Measurements from ENCODE around the gene GLP1R. TPM values are rescaled to one million over a fixed set of nuclear protein-coding genes. Genes with fewer than 3 reads are reported as not detected.

Gene GLP1R
- total RNA-seq, 2 donors from 2014 or later, result 0.15 TPM; not detected in 1

DNA sequence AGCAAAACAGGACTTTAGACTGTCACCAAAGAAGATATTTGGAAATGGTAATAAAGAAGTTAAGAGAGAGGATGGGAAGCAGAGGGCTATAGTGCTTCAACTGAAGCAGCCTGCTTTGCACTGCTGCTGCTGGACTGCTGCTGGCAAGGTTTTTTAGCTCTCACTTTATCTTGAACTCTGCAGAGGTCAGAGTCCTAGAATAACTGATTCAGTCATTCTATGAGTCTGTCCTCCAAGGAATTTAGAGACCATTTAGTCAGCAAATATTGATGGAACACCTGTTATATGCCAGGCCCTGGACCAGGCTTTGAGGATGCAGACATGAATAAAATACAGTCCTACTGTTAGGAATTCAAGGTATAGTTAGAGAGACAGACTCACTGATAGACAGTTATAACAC is 75.5 kb downstream of the GLP1R start:
- Mint-ChIP-seq H3K27me3 (ENCODE audit: insufficient read depth) (peaks cover 30% of the 10 kb centered on the region), H3K4me1 (peaks cover 23% of the 10 kb centered on the region), H3K36me3 (ENCODE audit: low read depth) (no peaks in the 10 kb centered on the region), H3K4me3 (no peak overlapping the region), H3K27ac (no peak overlapping the region), H3K9me3 (peaks cover 15% of the 10 kb centered on the region)
- no peak for DNase-seq
- Histone ChIP-seq H3K27ac (ENCODE audit: low read depth, low read length) (no peak overlapping the region), H3K9me3 (ENCODE audit: control insufficient read depth, low read length) (peaks cover 14% of the 10 kb centered on the region), H3K4me1 (ENCODE audit: control insufficient read depth, insufficient read depth, low read length) (peaks cover 6% of the 10 kb centered on the region), H3K36me3 (ENCODE audit: control insufficient read depth, insufficient read depth, low read length) (no peaks in the 10 kb centered on the region), H3K9ac (ENCODE audit: extremely low read depth, low read length, poor library complexity, severe bottlenecking) (no peak overlapping the region), H3K27me3 (ENCODE audit: control insufficient read depth, insufficient read depth, low read length, poor library complexity, severe bottlenecking) (peaks cover 48% of the 10 kb centered on the region), H3K4me3 (ENCODE audit: low read length) (no peak overlapping the region)
- TF ChIP-seq, protein P1, sequence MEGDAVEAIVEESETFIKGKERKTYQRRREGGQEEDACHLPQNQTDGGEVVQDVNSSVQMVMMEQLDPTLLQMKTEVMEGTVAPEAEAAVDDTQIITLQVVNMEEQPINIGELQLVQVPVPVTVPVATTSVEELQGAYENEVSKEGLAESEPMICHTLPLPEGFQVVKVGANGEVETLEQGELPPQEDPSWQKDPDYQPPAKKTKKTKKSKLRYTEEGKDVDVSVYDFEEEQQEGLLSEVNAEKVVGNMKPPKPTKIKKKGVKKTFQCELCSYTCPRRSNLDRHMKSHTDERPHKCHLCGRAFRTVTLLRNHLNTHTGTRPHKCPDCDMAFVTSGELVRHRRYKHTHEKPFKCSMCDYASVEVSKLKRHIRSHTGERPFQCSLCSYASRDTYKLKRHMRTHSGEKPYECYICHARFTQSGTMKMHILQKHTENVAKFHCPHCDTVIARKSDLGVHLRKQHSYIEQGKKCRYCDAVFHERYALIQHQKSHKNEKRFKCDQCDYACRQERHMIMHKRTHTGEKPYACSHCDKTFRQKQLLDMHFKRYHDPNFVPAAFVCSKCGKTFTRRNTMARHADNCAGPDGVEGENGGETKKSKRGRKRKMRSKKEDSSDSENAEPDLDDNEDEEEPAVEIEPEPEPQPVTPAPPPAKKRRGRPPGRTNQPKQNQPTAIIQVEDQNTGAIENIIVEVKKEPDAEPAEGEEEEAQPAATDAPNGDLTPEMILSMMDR (conservative IDR thresholded peaks at IDR 0.05), result no peak

DNA sequence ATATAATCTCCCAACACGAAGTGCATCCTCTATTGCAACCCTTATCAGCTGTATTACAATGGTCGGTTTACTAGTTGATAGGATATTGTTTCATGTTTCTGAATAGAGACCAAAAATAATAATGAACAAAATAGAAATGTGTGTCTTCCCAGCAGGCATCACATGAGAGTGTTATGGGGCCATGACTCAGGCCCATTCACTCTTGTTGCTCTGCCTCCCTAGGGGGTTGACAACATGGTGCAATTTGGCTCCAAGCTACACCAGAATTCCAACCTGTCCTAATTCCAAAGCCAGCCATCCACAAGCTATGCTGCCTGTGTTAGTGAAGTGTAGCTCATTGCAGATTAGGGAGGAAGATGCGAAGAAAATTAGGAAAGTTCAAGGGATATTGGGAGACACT is 79.5 kb downstream of the GLP1R start:
- H3K36me3 ChIP-seq (ENCODE audit: control insufficient read depth, insufficient read depth, low read length), result no peaks in the 10 kb centered on the region
- WGBS, 2 experiments (ENCODE audit: insufficient coverage in 1 of 2, insufficient read length in 1 of 2), result 95 to 100% methylated on average over 1 to 3 of the region's 3 CpGs
- Mint-ChIP-seq H3K4me3 (no peak overlapping the region), H3K4me1 (peaks cover 24% of the 10 kb centered on the region), H3K27me3 (ENCODE audit: insufficient read depth) (peaks cover 3% of the 10 kb centered on the region), H3K36me3 (ENCODE audit: low read depth) (peaks cover 4% of the 10 kb centered on the region), H3K27ac (no peak overlapping the region), H3K9me3 (peaks cover 17% of the 10 kb centered on the region)
- TF ChIP-seq, protein P1 (conservative IDR thresholded peaks at IDR 0.05), result no peak
- peaks cover 17% of the 10 kb centered on the region for H3K27me3 ChIP-seq (ENCODE audit: control insufficient read depth, insufficient read depth, low read length, poor library complexity, severe bottlenecking)
- peaks cover 13% of the 10 kb centered on the region for H3K4me1 ChIP-seq (ENCODE audit: control insufficient read depth, insufficient read depth, low read length)
- H3K27ac ChIP-seq (ENCODE audit: low read depth, low read length), result no peak overlapping the region
- no peak for DNase-seq
- no peak overlapping the region for H3K9ac ChIP-seq (ENCODE audit: extremely low read depth, low read length, poor library complexity, severe bottlenecking)
- H3K9me3 ChIP-seq (ENCODE audit: control insufficient read depth, low read length), result peaks cover 12% of the 10 kb centered on the region
- no peak overlapping the region for H3K4me3 ChIP-seq (ENCODE audit: low read length)

DNA sequence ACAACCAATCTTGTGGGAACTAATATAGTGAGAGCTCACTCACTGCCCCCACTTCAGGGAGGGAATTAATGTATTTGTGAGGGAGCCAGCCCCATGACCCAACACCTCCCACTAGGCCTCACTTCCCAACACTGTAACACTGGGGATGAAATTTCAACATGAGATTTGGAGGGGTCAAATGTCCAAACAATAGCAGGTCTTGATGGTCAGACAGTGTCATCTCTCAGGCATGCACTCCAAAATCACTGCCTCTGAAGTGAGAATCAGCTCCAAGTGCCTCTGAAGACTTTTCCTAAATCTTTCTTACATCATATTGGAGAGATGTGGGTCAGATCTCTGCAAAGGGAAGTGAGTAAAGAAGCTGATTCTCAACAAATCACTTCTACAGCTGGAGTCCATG is 80.3 kb downstream of the GLP1R start:
- H3K4me1 ChIP-seq (ENCODE audit: control insufficient read depth, insufficient read depth, low read length), result peaks cover 13% of the 10 kb centered on the region
- H3K27ac Mint-ChIP-seq, result no peak overlapping the region
- H3K27me3 ChIP-seq (ENCODE audit: control insufficient read depth, insufficient read depth, low read length, poor library complexity, severe bottlenecking), result peaks cover 10% of the 10 kb centered on the region
- peaks cover 24% of the 10 kb centered on the region for H3K4me1 Mint-ChIP-seq
- peaks cover 17% of the 10 kb centered on the region for H3K9me3 Mint-ChIP-seq
- no peak overlapping the region for H3K9ac ChIP-seq (ENCODE audit: extremely low read depth, low read length, poor library complexity, severe bottlenecking)
- peaks cover 4% of the 10 kb centered on the region for H3K36me3 Mint-ChIP-seq (ENCODE audit: low read depth)
- DNase-seq, result no peak
- no peaks in the 10 kb centered on the region for H3K36me3 ChIP-seq (ENCODE audit: control insufficient read depth, insufficient read depth, low read length)
- no peak overlapping the region for H3K4me3 ChIP-seq (ENCODE audit: low read length)
- no peak overlapping the region for H3K27ac ChIP-seq (ENCODE audit: low read depth, low read length)
- TF ChIP-seq, protein P1 (conservative IDR thresholded peaks at IDR 0.05), result no peak
- peaks cover 2% of the 10 kb centered on the region for H3K27me3 Mint-ChIP-seq (ENCODE audit: insufficient read depth)
- no peak overlapping the region for H3K4me3 Mint-ChIP-seq
- peaks cover 19% of the 10 kb centered on the region for H3K9me3 ChIP-seq (ENCODE audit: control insufficient read depth, low read length)

Data from endodermal cell (in vitro differentiated cells).